IMR-90 (cell line): Measurements from ENCODE around the gene PRSS35. TPM values are rescaled to one million over a fixed set of nuclear protein-coding genes. Genes with fewer than 3 reads are reported as not detected.

Source experiments
- ATAC-seq: fragments of 200-7000 bp; cut with Tn5 transposase; 2 replicates; pipeline ENCODE4 v1.9.1; 2020; ENCODE audit warnings: low read depth, mild to moderate bottlenecking, moderate library complexity
- BruUV-seq: library from RNA; stranded (reverse); fragments of 400-500 nt; replicated peaks from 2 replicates; lab custom pipeline; 2021; lab: Mats Ljungman, UMichigan
- CTCF ChIA-PET: fragments of 300-600 bp; formaldehyde crosslinking; extraction: SDS; loops from one replicate; lab custom pipeline; 2021; ENCODE audit warnings: antibody characterized with exemption; lab: Yijun Ruan, JAX
- POLR2A ChIA-PET: fragments of 300-600 bp; sonication (Branson Sonifier 250); formaldehyde crosslinking; loops from one replicate; lab custom pipeline; 2022; ENCODE audit warnings: antibody characterized with exemption; ENCODE audit not compliant: unreplicated experiment; lab: Charles Lee
- DNase-seq: peaks from one replicate; pipeline ENCODE4 v3.0.0; 2013
- H2AFZ ChIP-seq: replicated peaks from 2 replicates; pipeline ENCODE3; 2013; ENCODE audit warnings: low read length, mild to moderate bottlenecking; ENCODE audit not compliant: poor library complexity
- H2AK5ac ChIP-seq: 2 replicates; pipeline ENCODE4 v1.6.1; 2013; ENCODE audit warnings: low read depth, low read length, inconsistent platforms
- H2AK9ac ChIP-seq: replicated peaks from 2 replicates; pipeline ENCODE3; 2013; ENCODE audit warnings: mild to moderate bottlenecking, low read depth, low read length, moderate library complexity; ENCODE audit not compliant: poor library complexity
- H2BK120ac ChIP-seq: 2 replicates; pipeline ENCODE4 v1.6.1; 2013; ENCODE audit warnings: low read depth, low read length, inconsistent platforms
- H2BK15ac ChIP-seq: 3 replicates; pipeline ENCODE4 v1.6.1; 2013; ENCODE audit warnings: low read depth, low read length, inconsistent platforms
- H2BK20ac ChIP-seq: 2 replicates; pipeline ENCODE4 v1.6.1; 2013; ENCODE audit warnings: low read depth, mild to moderate bottlenecking, inconsistent platforms, low read length, moderate library complexity
- H2BK5ac ChIP-seq: 2 replicates; pipeline ENCODE4 v1.6.1; 2013; ENCODE audit warnings: mild to moderate bottlenecking, low read depth, low read length, inconsistent platforms; ENCODE audit not compliant: poor library complexity, severe bottlenecking
- H3K14ac ChIP-seq: replicated peaks from 2 replicates; pipeline ENCODE4 v1.6.1; 2013; ENCODE audit warnings: low read depth, low read length, inconsistent platforms
- H3K18ac ChIP-seq: 2 replicates; pipeline ENCODE4 v1.6.1; 2013; ENCODE audit warnings: low read depth, low read length, control low read depth
- H3K23ac ChIP-seq: 2 replicates; pipeline ENCODE4 v1.6.1; 2013; ENCODE audit warnings: low read depth, low read length, inconsistent platforms
- H3K27ac ChIP-seq: 2 replicates; pipeline ENCODE4 v1.5.1; 2013; ENCODE audit warnings: mild to moderate bottlenecking, control low read depth, low read length; ENCODE audit not compliant: insufficient read depth
- H3K27me3 ChIP-seq: 2 replicates; pipeline ENCODE4 v1.6.1; 2013; ENCODE audit warnings: low read length; ENCODE audit not compliant: control insufficient read depth, insufficient read depth
- H3K36me3 ChIP-seq: 2 replicates; pipeline ENCODE4 v1.6.1; 2013; ENCODE audit warnings: low read length, mixed read lengths; ENCODE audit not compliant: control insufficient read depth, insufficient read depth
- H3K4ac ChIP-seq: 2 replicates; pipeline ENCODE4 v1.6.1; 2013; ENCODE audit warnings: low read depth, low read length, inconsistent platforms
- H3K4me1 ChIP-seq: 2 replicates; pipeline ENCODE4 v1.6.1; 2013; ENCODE audit warnings: low read length, mixed read lengths; ENCODE audit not compliant: control insufficient read depth, insufficient read depth
- H3K4me2 ChIP-seq: 2 replicates; pipeline ENCODE4 v1.6.1; 2013; ENCODE audit warnings: low read depth, mild to moderate bottlenecking, control low read depth, low read length, moderate library complexity
- H3K4me3 ChIP-seq: 2 replicates; pipeline ENCODE4 v1.5.1; 2013; ENCODE audit warnings: low read depth, mild to moderate bottlenecking, control low read depth, low read length, moderate library complexity; ENCODE audit not compliant: insufficient read depth
- H3K56ac ChIP-seq: 2 replicates; pipeline ENCODE4 v1.6.1; 2013; ENCODE audit warnings: low read length, inconsistent platforms; ENCODE audit not compliant: insufficient read depth; ENCODE audit errors: extremely low read depth
- H3K79me1 ChIP-seq, 2 experiments: 2 replicates each; pipeline ENCODE4 v1.6.1; 2013; ENCODE audit warnings: low read length in 2 of 2, inconsistent platforms in 1 of 2, low read depth in 1 of 2
- H3K9ac ChIP-seq: 2 replicates; pipeline ENCODE4 v1.6.1; 2013; ENCODE audit warnings: low read depth, low read length, control low read depth
- H3K9me1 ChIP-seq: 2 replicates; pipeline ENCODE4 v1.6.1; 2013; ENCODE audit warnings: low read length, inconsistent platforms; ENCODE audit not compliant: insufficient read depth
- H3K9me3 ChIP-seq: 2 replicates; pipeline ENCODE4 v1.6.1; 2013; ENCODE audit warnings: low read length; ENCODE audit not compliant: control insufficient read depth, insufficient read depth
- H4K20me1 ChIP-seq: 2 replicates; pipeline ENCODE4 v1.6.1; 2013; ENCODE audit warnings: low read length, inconsistent platforms; ENCODE audit not compliant: insufficient read depth
- H4K5ac ChIP-seq: 2 replicates; pipeline ENCODE4 v1.6.1; 2013; ENCODE audit warnings: mild to moderate bottlenecking, low read depth, low read length, control low read depth
- H4K8ac ChIP-seq, 2 experiments: 2 replicates each; pipeline ENCODE4 v1.6.1; 2013; ENCODE audit warnings: low read depth in 2 of 2, low read length in 2 of 2, control low read depth in 1 of 2, inconsistent platforms in 1 of 2
- H4K91ac ChIP-seq: 2 replicates; pipeline ENCODE4 v1.6.1; 2013; ENCODE audit warnings: low read depth, low read length, inconsistent platforms; ENCODE audit not compliant: insufficient read depth
- CTCF ChIP-seq: conservative IDR thresholded peaks from 2 replicates; pipeline ENCODE4 v1.5.1; 2012; ENCODE audit warnings: mild to moderate bottlenecking, low read depth, low read length, improper control_type of control experiment
- ELK1 ChIP-seq: fragments of 150-350 bp; IDR thresholded peaks from 2 replicates; pipeline ENCODE4 v1.6.1; 2016; ENCODE audit warnings: low read depth, mild to moderate bottlenecking, low read length, moderate library complexity, borderline replicate concordance
- FOS ChIP-seq: fragments of 150-350 bp; IDR thresholded peaks from 2 replicates; pipeline ENCODE4 v1.6.1; 2016; ENCODE audit warnings: low read depth, low read length
- MAFK ChIP-seq: IDR thresholded peaks from 2 replicates; pipeline ENCODE4 v1.6.1; 2012; ENCODE audit warnings: low read depth, low read length, improper control_type of control experiment
- MAZ ChIP-seq: IDR thresholded peaks from 2 replicates; pipeline ENCODE4 v1.6.1; 2012; ENCODE audit warnings: low read depth, mild to moderate bottlenecking, low read length, improper control_type of control experiment, moderate library complexity, borderline replicate concordance
- MXI1 ChIP-seq: IDR thresholded peaks from 2 replicates; pipeline ENCODE4 v1.6.1; 2012; ENCODE audit warnings: low read depth, mild to moderate bottlenecking, low read length, moderate library complexity, borderline replicate concordance
- POLR2A ChIP-seq: IDR thresholded peaks from 2 replicates; pipeline ENCODE4 v1.6.1; 2012; ENCODE audit warnings: mild to moderate bottlenecking, low read depth, low read length
- RAD21 ChIP-seq: IDR thresholded peaks from 2 replicates; pipeline ENCODE4 v1.6.1; 2012; ENCODE audit warnings: low read length, improper control_type of control experiment
- RCOR1 ChIP-seq: IDR thresholded peaks from 2 replicates; pipeline ENCODE4 v1.6.1; 2012; ENCODE audit warnings: mild to moderate bottlenecking, low read length, improper control_type of control experiment; ENCODE audit not compliant: insufficient replicate concordance
- RFX5 ChIP-seq: IDR thresholded peaks from 2 replicates; pipeline ENCODE4 v1.8.0; 2012; ENCODE audit warnings: low read depth, mild to moderate bottlenecking, low read length, moderate library complexity
- SMC3 ChIP-seq: fragments of 150-350 bp; IDR thresholded peaks from 2 replicates; pipeline ENCODE4 v1.6.1; 2016; ENCODE audit warnings: low read depth, mild to moderate bottlenecking, antibody characterized with exemption, low read length, moderate library complexity
- USF2 ChIP-seq: fragments of 150-350 bp; IDR thresholded peaks from 2 replicates; pipeline ENCODE4 v1.6.1; 2017; ENCODE audit warnings: mild to moderate bottlenecking, antibody characterized with exemption, low read length, low read depth
- WGBS, 2 experiments: methylation state at CpG; one replicate each; pipeline versions ENCODE4 v1.1.5 to v1.1.7; 2013; ENCODE audit warnings: missing lambda C conversion rate in 2 of 2; ENCODE audit not compliant: insufficient read length in 1 of 2; ENCODE audit errors: extremely low coverage in 2 of 2; 5-methylcytosine and 5-hydroxymethylcytosine counted together
- dilution Hi-C: fragments of 300-500 bp; cut with HindIII; formaldehyde crosslinking; loops from one replicate; pipeline ENCODE4 v1.14.3; 2018; ENCODE audit warnings: low sequenced_read_pairs; ENCODE audit not compliant: unreplicated experiment
- in situ Hi-C: fragments of 300-500 bp; cut with MboI; formaldehyde crosslinking; loops from 3 replicates; pipeline ENCODE4 v1.14.3; 2019; ENCODE audit warnings: low sequenced_read_pairs, inconsistent platforms, mixed read lengths
- intact Hi-C: fragments of 100-400 bp; cut with micrococcal nuclease; formaldehyde crosslinking; loops from 2 replicates; pipeline ENCODE4 v1.10.0; 2022
- polyA plus RNA-seq, 3 experiments: library from polyadenylated mRNA; depleted of rRNA; stranded (reverse); fragments of >200 nt; gene quantifications; 2 replicates each; pipeline ENCODE4 v1.2.3, GENCODE V29; 2012; ENCODE audit warnings: low replicate concordance in 1 of 3
- total RNA-seq: library from RNA; depleted of rRNA; stranded (reverse); fragments of >200 nt; gene quantifications from 2 replicates; pipeline ENCODE4 v1.2.3, GENCODE V29; 2012

The PRSS35 gene
- total and polyA plus RNA-seq, 2 of the 4 experiments (the other 2 are of a cell fraction): 5.2 to 5.6 TPM

- dilution Hi-C loops (no loop called here), intact Hi-C loops (loop anchor here (5.0 kb wide), 1 partner anchor 685 kb away; no protein-coding TSS in a partner anchor), in situ Hi-C loops (no loop called here)
- POLR2A ChIA-PET: no interaction called here
- H3K27me3 ChIP-seq: peaks cover 6% of the 10 kb centered on the region
- H3K9ac ChIP-seq: no peak overlapping the region
- no peak overlapping the region for H2BK5ac ChIP-seq
- no peak overlapping the region for H3K4me3 ChIP-seq
- H3K23ac ChIP-seq: no peak overlapping the region
- no peak overlapping the region for H2AK5ac ChIP-seq
- H2AFZ ChIP-seq: no peak overlapping the region
- TF ChIP-seq RFX5 (no peak), CTCF (no peak), RCOR1 (no peak), USF2 (no peak), MAFK (no peak), MXI1 (no peak), MAZ (no peak), ELK1 (no peak), POLR2A (no peak), SMC3 (no peak), RAD21 (no peak), FOS (no peak)
- no peaks in the 10 kb centered on the region for H3K4me1 ChIP-seq
- H3K9me3 ChIP-seq: no peaks in the 10 kb centered on the region
- no peak overlapping the region for H3K56ac ChIP-seq
- no peak overlapping the region for H2BK20ac ChIP-seq
- no peak overlapping the region for H2AK9ac ChIP-seq
- no peak overlapping the region for H4K5ac ChIP-seq
- no peak overlapping the region for H3K18ac ChIP-seq
- 86 to 92% methylated on average over 1 of the region's 4 CpGs for WGBS, 2 experiments
- CTCF ChIA-PET: interaction anchor here (0.6 to 1.0 kb wide), 7 partner anchors 10 to 367 kb away, joined by 3 to 5 read pairs (median 4); no protein-coding TSS in a partner anchor
- no peaks in the 10 kb centered on the region for H3K9me1 ChIP-seq
- BruUV-seq: no TSS peak
- H3K36me3 ChIP-seq: no peaks in the 10 kb centered on the region
- H2BK15ac ChIP-seq: no peak overlapping the region
- no peak overlapping the region for H4K8ac ChIP-seq
- H3K79me1 ChIP-seq: no peaks in the 10 kb centered on the region
- H3K4me2 ChIP-seq: no peak overlapping the region
- no peak overlapping the region for H2BK120ac ChIP-seq
- no peak for ATAC-seq
- H3K14ac ChIP-seq: no peak overlapping the region
- DNase-seq: no peak
- no peak overlapping the region for H4K91ac ChIP-seq
- H4K20me1 ChIP-seq: no peaks in the 10 kb centered on the region
- H3K27ac ChIP-seq: no peak overlapping the region
- H3K4ac ChIP-seq: no peak overlapping the region
Observed at GRCh38 chr6:83536647-83537589, 24.6 kb downstream of the PRSS35 start.
